Lower leg skin (tissue), 4 donors: ENCODE results near the gene BIRC5. TPM values are rescaled to one million over a fixed set of nuclear protein-coding genes. Genes with fewer than 3 reads are reported as not detected.

ENCODE experiments used
- DNase-seq, 2 donors: peaks; one replicate each; pipeline ENCODE4 v3.0.0-alpha.2; 2019; ENCODE audit warnings: low spot score in 2 of 2
- H3K4me3 ChIP-seq: fragments of 200-600 bp; sonication (generic); 2 replicates; pipeline ENCODE4 v1.5.1; 2017; ENCODE audit warnings: mild to moderate bottlenecking, low read depth; ENCODE audit not compliant: poor library complexity, severe bottlenecking
- POLR2A ChIP-seq, 2 donors: fragments of 450-650 bp; IDR thresholded peaks; one replicate each; pipeline ENCODE4 v1.6.1; 2016 to 2017; ENCODE audit warnings: antibody characterized with exemption in 2 of 2, mild to moderate bottlenecking in 1 of 2, moderate library complexity in 1 of 2
- WGBS, 2 donors: methylation state at CpG; one replicate each; pipeline ENCODE4 v1.1.5; 2018; 5-methylcytosine and 5-hydroxymethylcytosine counted together
- intact Hi-C: fragments of 100-400 bp; cut with DNase I; formaldehyde crosslinking; loops from one replicate; pipeline ENCODE4 v1.15.0; 2023; ENCODE audit warnings: low total_unique reads
- total RNA-seq, 4 donors: library from RNA; depleted of rRNA; stranded (reverse); fragments of >200 nt; gene quantifications; one replicate each; pipeline ENCODE4 v1.1.0, GENCODE V29; 2016
- TF ChIP-seq, protein P1 (sequence below), 3 donors: fragments of 450-650 bp; IDR thresholded peaks; one replicate each; pipeline ENCODE4 v1.5.1; 2016; ENCODE audit warnings: antibody characterized with exemption in 3 of 3, mild to moderate bottlenecking in 3 of 3, moderate library complexity in 2 of 3

The BIRC5 gene
- total RNA-seq, 4 donors from 2014 or later: 1.8 to 6.7 (median 3.9) TPM

DNA sequence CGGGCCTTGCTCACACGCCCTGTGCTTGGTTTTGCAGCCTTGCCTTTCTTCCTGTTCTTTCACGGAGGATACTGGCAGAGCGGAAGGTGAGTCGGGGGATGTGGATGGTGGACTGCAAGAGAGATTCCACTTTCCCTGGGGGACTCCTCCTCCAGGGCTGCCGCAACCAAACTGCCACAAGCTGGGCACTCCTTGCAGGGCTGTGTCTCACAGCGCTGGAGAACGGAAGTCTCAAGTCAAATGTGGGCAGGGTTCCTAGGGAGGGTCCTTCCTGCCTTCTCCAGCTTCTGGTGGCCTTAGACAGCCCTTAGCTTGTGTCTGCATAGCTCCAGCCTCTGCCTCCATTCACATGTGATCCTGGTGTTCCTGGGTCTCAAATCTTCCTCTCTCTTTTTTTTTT, 11.4 kb upstream of the BIRC5 start:
- DNase-seq: no peak
- intact Hi-C loops: no loop called here
- no peak overlapping the region for H3K4me3 ChIP-seq
- WGBS, 2 donors: 90 to 97% methylated on average over 8 of the region's 8 CpGs
- no peak for TF ChIP-seq POLR2A (IDR thresholded peaks at IDR 0.05)
- TF ChIP-seq, protein P1, sequence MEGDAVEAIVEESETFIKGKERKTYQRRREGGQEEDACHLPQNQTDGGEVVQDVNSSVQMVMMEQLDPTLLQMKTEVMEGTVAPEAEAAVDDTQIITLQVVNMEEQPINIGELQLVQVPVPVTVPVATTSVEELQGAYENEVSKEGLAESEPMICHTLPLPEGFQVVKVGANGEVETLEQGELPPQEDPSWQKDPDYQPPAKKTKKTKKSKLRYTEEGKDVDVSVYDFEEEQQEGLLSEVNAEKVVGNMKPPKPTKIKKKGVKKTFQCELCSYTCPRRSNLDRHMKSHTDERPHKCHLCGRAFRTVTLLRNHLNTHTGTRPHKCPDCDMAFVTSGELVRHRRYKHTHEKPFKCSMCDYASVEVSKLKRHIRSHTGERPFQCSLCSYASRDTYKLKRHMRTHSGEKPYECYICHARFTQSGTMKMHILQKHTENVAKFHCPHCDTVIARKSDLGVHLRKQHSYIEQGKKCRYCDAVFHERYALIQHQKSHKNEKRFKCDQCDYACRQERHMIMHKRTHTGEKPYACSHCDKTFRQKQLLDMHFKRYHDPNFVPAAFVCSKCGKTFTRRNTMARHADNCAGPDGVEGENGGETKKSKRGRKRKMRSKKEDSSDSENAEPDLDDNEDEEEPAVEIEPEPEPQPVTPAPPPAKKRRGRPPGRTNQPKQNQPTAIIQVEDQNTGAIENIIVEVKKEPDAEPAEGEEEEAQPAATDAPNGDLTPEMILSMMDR (IDR thresholded peaks at IDR 0.05): no peak

DNA sequence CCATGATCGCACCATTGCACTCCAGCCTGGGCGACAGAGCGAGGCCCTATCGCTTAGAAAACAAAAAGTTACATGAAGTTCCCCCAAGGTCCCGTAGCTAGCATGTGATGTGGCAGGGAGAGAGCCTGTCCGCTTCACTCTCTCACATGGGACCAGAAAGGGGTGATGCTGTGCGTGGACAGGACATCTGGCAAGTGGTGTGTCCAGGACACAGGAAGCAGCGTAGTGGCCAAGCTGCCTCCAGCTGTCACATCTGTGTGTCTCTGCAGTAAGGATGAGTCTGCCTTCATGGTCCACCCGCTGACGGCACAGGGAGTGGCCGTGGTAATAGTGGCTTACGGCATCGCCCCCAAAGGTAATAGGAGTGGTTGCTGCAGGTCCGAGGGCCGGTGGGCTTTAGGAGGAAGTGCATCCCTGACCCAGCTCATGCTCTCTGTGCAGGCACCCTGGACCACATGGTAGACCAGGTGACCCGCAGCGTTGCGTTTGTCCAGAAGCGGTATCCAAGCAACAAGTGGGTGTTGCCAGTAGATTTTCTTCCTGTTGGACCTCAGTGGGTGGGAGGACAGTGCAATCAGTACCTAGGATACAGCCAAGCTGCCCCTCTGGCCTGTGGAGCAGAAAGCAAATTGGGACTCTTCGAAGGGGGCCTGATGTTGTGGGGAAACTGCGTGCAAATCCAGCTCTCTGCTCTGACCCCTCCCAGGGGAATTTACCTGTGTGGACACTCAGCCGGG, 9.5 kb upstream of the BIRC5 start:
- 91 to 93% methylated on average over 20 to 22 of the region's 22 CpGs for WGBS, 2 donors
- TF ChIP-seq, protein P1 (IDR thresholded peaks at IDR 0.05): no peak
- no peak for TF ChIP-seq POLR2A (IDR thresholded peaks at IDR 0.05)
- intact Hi-C loops: no loop called here
- no peak for DNase-seq
- no peak overlapping the region for H3K4me3 ChIP-seq

DNA sequence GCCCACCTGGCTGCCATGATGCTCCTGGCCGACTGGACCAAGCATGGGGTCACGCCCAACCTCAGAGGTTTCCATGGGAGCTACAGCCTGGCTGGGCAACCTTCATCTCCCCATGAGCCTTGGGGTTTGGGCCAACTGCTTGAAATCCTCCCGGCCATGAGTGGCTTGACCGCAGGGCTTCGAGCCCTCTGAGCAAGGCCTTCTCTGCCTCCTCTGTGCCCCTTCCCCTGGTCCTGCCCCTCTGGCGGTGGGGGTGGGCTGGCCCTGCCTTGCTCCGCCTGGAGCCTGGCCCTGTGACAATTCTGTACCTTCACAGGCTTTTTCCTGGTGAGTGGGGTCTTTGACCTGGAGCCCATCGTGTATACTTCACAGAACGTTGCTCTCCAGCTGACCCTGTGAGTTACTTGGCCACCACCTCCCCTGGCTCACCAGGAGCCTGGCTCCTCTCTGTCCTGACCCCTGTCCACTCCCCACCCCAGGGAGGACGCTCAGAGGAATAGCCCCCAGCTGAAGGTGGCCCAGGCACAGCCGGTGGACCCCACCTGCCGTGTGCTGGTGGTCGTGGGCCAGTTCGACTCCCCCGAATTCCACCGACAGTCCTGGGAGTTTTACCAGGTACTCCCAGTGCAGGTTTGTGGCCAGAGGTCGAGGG, 8.8 kb upstream of the BIRC5 start:
- intact Hi-C loops: no loop called here
- no peak for DNase-seq
- no peak overlapping the region for H3K4me3 ChIP-seq
- no peak for TF ChIP-seq POLR2A (IDR thresholded peaks at IDR 0.05)
- WGBS, 2 donors: 89 to 91% methylated on average over 17 of the region's 17 CpGs

DNA sequence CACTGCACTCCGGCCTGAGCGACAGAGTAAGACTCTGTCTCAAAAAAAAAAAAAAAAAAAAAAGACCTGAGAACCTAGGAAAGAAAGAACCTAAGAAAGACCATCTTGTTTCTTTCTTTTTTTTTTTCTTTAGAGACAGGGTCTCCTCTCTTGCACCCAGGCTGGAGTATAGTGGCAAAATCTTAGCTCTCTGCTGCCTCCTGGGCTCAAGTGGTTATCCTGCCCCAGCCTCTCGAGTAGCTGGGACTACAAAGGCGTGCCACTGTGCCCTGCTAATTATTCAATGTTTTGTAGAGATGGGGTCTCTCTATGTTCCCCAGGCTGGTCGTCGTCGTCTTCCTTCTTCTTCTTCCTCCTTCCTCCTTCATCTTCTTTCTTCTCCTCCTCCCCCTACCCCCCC, 7.8 kb upstream of the BIRC5 start:
- DNase-seq: no peak
- intact Hi-C loops: no loop called here
- H3K4me3 ChIP-seq: no peak overlapping the region
- 79 to 82% methylated on average over 7 of the region's 7 CpGs for WGBS, 2 donors
- no peak for TF ChIP-seq POLR2A (IDR thresholded peaks at IDR 0.05)
- TF ChIP-seq, protein P1 (IDR thresholded peaks at IDR 0.05): no peak

DNA sequence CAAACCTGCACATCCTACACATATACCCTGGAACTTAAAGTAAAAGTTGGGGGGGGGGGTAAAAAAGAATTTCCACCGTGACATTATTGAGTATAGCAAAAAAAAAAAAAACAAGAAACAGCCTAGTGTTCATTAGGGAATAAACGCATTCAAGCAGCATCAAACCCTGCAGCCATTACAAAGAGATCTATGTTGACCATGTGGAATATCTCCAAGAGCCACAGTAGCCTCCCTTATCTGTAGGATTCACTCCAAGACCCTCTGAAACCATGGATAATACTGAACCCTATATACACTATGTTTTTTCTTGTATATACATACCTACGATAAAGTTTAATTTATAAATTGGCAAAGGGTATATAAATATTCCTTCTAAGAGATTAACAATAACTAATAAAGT, 5.6 kb upstream of the BIRC5 start:
- DNase-seq: no peak
- H3K4me3 ChIP-seq: no peak overlapping the region
- WGBS, 2 donors: 71 to 74% methylated on average over 3 of the region's 3 CpGs
- intact Hi-C loops: no loop called here
- TF ChIP-seq, protein P1 (IDR thresholded peaks at IDR 0.05): no peak
- no peak for TF ChIP-seq POLR2A (IDR thresholded peaks at IDR 0.05)

DNA sequence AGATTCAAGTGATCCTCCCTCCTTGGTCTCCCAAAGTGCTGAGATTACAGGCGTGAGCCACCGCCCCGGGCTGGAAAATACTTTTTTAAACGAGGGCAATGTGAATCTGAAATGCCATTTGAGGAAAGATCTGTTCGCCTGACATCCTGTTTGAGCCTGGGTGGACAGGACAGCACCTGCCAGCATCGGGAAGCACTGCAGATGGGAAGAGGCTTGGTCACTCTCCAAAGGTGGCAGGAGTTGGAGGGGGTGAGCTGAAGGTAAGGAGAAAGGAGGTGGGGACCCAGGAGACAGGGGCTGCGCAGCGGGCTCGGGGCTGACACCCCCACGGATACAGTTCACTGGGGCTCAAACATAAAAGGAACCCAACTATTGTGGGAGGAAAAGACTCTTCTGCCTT, 3.9 kb upstream of the BIRC5 start:
- no peak overlapping the region for H3K4me3 ChIP-seq
- no peak for DNase-seq
- 74 to 75% methylated on average over 10 of the region's 10 CpGs for WGBS, 2 donors
- TF ChIP-seq, protein P1 (IDR thresholded peaks at IDR 0.05): no peak
- TF ChIP-seq POLR2A (IDR thresholded peaks at IDR 0.05): no peak
- intact Hi-C loops: loop anchor here (5.0 kb wide), 1 partner anchor 627 kb away; no protein-coding TSS in a partner anchor
